Measurements from ENCODE around the gene PKDCC. TPM values are rescaled to one million over a fixed set of nuclear protein-coding genes. Genes with fewer than 3 reads are reported as not detected.
A peak's percentile ranks its signal among the peaks of the same experiment; 100 is the strongest.

Gene PKDCC
- total and polyA plus RNA-seq, 2 of the 13 experiments (the other 11 are each of a cell fraction or from before 2014, with no cell fraction given) = 52.6 to 58.8 TPM

DNA sequence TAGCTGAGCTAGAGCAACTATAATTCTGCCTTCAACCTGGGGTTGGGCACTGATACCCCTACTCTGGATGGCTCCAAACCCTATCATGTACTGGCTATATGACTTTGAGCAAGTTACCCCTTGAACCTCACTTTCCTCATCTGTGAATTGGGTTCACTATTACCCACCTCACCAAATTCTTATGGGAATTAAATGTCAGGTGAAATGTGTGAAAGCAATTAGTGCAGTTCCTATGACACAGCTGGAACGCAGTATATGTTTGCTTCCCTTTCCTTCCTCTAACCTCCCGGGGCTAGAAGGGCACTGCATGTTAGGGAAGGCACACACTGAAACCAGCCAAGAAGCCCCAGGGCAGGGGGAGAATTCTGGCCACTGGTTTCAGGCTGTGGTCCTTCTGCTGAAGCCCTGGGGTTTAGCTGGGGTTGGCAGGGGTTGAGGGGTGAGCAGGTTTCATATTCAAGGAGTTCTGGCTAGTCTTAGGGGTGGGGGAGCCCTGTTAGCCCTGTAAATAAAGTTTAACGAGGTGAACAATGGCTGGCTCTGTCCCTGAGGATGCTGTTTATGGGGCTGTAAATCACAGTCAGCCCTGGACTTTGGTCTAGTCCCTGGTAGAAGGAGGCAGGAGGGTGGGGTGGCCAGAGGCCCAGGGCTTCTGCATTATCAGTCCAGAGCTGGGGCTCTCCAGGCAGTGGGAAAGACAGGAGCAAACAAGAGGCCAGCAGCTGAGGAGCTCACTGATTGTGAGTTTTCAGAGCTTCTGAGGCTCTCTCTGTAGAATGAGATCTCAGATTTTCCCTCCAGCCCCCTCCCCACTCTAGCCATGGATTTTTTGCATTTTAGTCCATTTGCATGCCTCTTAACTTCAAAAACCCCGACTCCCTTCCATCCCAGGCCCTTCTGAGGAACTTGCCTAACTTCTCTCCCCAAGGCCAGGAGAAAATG lies 8.0 kb downstream of the PKDCC start (continued):
- TF ChIP-seq ZNF598 (CRISPR knock-in tag; IDR thresholded peaks at IDR 0.05; ENCODE audit: borderline replicate concordance) (no peak; the same call in 1 of the 2 replicates), ZNF317 (CRISPR knock-in tag; IDR thresholded peaks at IDR 0.05) (0 out of 2 replicates have a peak, but pooled peaks have one; percentile 19), ZNF572 (CRISPR knock-in tag; IDR thresholded peaks at IDR 0.05) (no peak), HMGA1 (CRISPR knock-in tag; conservative IDR thresholded peaks at IDR 0.05) (no peak), ZNF207 (IDR thresholded peaks at IDR 0.05; ENCODE audit: borderline replicate concordance) (no peak)

DNA sequence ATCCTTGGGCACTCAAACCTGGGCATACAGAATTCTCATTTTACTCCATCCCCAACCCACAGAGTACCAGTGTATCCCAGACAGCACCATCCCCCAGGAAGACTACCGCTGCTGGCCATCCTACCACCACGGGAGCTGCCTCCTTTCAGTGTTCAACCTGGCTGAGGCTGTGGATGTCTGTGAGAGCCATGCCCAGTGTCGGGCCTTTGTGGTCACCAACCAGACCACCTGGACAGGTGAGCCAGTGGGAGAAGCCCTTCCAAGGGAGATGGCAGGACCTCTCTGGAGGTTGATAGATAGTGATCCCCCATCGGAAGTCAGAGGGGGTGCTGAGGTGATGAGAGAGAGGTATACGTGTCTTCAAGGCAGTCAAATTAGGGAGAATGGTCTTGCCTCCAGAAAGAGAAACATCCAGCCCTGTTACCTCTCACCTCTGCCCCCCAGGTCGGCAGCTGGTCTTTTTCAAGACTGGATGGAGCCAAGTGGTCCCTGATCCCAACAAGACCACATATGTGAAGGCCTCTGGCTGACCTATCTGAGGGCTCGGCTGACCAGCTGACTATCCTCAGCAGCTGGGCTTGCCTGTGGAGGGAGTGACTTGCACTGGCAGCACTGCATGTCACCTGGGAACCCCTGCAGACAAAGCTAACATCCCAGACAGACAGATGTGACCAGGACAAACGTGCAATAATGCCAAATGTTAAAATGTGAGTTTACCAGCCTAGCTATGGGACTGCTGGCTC lies 9.5 kb downstream of the PKDCC start:
- H3K36me3 ChIP-seq (replicated peaks in 1 of 2; ENCODE audit: control insufficient read depth in 1 of 2, insufficient read depth in 2 of 2, low read length in 2 of 2) = peaks cover 23 to 26% of the 10 kb centered on the region in 2 experiments
- 99% methylated on average over 5 of the region's 8 CpGs for WGBS (ENCODE audit: low lambda C conversion rate)
- POLR2A ChIA-PET = interaction anchor here (0.8 to 11.8 kb wide), 10 partner anchors 10 to 209 kb away, joined by 3 to 203 read pairs (median 5); partner anchors contain the start of gene PKDCC
- H3K4me3 ChIP-seq (replicated peaks in 1 of 3; ENCODE audit: insufficient read depth in 1 of 3, low read depth in 2 of 3, low read length in 3 of 3) = no peak overlapping the region
- intact Hi-C loops (cut with micrococcal nuclease; ENCODE audit: unreplicated experiment) = loop anchor here (2.0 kb wide), 1 partner anchor 29 kb away; no protein-coding TSS in a partner anchor
- H2AFZ ChIP-seq (ENCODE audit: low read length) = no peak overlapping the region
- H3K4me1 ChIP-seq (ENCODE audit: insufficient read depth, low read length) = peaks cover 83% of the 10 kb centered on the region
- peaks cover 3% of the 10 kb centered on the region for H3K79me2 ChIP-seq (ENCODE audit: insufficient read depth, low read length)
- no peak for DNase-seq (ENCODE audit: low spot score)
- in situ Hi-C loops (cut with HindIII; ENCODE audit: extremely low pct_ligation_motif_present, low pct_unique_long_range_greater_than_20kb) = no loop called here
- H3K9ac ChIP-seq (ENCODE audit: insufficient read depth, low read depth, low read length) = no peak overlapping the region
- H3K27ac ChIP-seq (ENCODE audit: extremely low read length, insufficient read depth, low read length) = peak overlapping the region; percentile 72
- no peaks in the 10 kb centered on the region for H3K27me3 ChIP-seq (ENCODE audit: control insufficient read depth in 1 of 2, insufficient read depth in 2 of 2, low read length in 2 of 2)
- H4K20me1 ChIP-seq (ENCODE audit: insufficient read depth, low read length) = no peaks in the 10 kb centered on the region
- CTCF ChIA-PET (ENCODE audit: low intra/inter-chr PET ratio, low total read pairs) = no interaction called here
- H3K9me3 ChIP-seq (ENCODE audit: low read length) = no peaks in the 10 kb centered on the region
- H3K4me2 ChIP-seq (ENCODE audit: low read depth, low read length) = 0 out of 2 replicates have a peak overlapping the region, but pooled peaks have one; percentile 68
- FAIRE-seq = no peak
- ATAC-seq = no peak
- BruUV-seq (replicated peaks) = no TSS peak
- TF ChIP-seq SP1 (IDR thresholded peaks at IDR 0.05) (no peak), SP1 (CRISPR knock-in tag; IDR thresholded peaks at IDR 0.05) (no peak), SNAI1 (CRISPR knock-in tag; IDR thresholded peaks at IDR 0.05; ENCODE audit: borderline replicate concordance) (0 out of 2 replicates have a peak, but pooled peaks have one; percentile 50), ZNF674 (CRISPR knock-in tag; IDR thresholded peaks at IDR 0.05; ENCODE audit: low read depth) (no peak), ZNF605 (CRISPR knock-in tag; IDR thresholded peaks at IDR 0.05) (0 out of 2 replicates have a peak, but pooled peaks have one; percentile 47), JDP2 (CRISPR knock-in tag; IDR thresholded peaks at IDR 0.05; ENCODE audit: borderline replicate concordance) (no peak), ZNF644 (CRISPR knock-in tag; IDR thresholded peaks at IDR 0.05; ENCODE audit: low read depth) (no peak)
- TF ChIP-seq, protein P1, sequence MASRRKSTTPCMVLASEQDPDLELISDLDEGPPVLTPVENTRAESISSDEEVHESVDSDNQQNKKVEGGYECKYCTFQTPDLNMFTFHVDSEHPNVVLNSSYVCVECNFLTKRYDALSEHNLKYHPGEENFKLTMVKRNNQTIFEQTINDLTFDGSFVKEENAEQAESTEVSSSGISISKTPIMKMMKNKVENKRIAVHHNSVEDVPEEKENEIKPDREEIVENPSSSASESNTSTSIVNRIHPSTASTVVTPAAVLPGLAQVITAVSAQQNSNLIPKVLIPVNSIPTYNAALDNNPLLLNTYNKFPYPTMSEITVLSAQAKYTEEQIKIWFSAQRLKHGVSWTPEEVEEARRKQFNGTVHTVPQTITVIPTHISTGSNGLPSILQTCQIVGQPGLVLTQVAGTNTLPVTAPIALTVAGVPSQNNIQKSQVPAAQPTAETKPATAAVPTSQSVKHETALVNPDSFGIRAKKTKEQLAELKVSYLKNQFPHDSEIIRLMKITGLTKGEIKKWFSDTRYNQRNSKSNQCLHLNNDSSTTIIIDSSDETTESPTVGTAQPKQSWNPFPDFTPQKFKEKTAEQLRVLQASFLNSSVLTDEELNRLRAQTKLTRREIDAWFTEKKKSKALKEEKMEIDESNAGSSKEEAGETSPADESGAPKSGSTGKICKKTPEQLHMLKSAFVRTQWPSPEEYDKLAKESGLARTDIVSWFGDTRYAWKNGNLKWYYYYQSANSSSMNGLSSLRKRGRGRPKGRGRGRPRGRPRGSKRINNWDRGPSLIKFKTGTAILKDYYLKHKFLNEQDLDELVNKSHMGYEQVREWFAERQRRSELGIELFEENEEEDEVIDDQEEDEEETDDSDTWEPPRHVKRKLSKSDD (CRISPR knock-in tag; IDR thresholded peaks at IDR 0.05; ENCODE audit: low read depth) = 0 out of 2 replicates have a peak, but pooled peaks have one; percentile 19
- TF ChIP-seq, protein P2, sequence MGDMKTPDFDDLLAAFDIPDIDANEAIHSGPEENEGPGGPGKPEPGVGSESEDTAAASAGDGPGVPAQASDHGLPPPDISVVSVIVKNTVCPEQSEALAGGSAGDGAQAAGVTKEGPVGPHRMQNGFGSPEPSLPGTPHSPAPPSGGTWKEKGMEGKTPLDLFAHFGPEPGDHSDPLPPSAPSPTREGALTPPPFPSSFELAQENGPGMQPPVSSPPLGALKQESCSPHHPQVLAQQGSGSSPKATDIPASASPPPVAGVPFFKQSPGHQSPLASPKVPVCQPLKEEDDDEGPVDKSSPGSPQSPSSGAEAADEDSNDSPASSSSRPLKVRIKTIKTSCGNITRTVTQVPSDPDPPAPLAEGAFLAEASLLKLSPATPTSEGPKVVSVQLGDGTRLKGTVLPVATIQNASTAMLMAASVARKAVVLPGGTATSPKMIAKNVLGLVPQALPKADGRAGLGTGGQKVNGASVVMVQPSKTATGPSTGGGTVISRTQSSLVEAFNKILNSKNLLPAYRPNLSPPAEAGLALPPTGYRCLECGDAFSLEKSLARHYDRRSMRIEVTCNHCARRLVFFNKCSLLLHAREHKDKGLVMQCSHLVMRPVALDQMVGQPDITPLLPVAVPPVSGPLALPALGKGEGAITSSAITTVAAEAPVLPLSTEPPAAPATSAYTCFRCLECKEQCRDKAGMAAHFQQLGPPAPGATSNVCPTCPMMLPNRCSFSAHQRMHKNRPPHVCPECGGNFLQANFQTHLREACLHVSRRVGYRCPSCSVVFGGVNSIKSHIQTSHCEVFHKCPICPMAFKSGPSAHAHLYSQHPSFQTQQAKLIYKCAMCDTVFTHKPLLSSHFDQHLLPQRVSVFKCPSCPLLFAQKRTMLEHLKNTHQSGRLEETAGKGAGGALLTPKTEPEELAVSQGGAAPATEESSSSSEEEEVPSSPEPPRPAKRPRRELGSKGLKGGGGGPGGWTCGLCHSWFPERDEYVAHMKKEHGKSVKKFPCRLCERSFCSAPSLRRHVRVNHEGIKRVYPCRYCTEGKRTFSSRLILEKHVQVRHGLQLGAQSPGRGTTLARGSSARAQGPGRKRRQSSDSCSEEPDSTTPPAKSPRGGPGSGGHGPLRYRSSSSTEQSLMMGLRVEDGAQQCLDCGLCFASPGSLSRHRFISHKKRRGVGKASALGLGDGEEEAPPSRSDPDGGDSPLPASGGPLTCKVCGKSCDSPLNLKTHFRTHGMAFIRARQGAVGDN (CRISPR knock-in tag; IDR thresholded peaks at IDR 0.05) = 0 out of 2 replicates have a peak, but pooled peaks have one; percentile 21

Measured in HepG2 (cell line).